HG03442 (cell line): ENCODE results near the gene KRTAP10-4.
"Not testable (repeated sequence)": the region's sequence is repeated elsewhere in the genome, so short reads cannot be mapped to it uniquely, and the experiment has no call there.

ENCODE experiments used
- ATAC-seq: cut with Tn5 transposase; IDR thresholded peaks from one replicate; pipeline ENCODE4 v1.9.1; 2021; ENCODE audit warnings: mild to moderate bottlenecking, moderate library complexity; ENCODE audit not compliant: unreplicated experiment

Gene KRTAP10-4

DNA sequence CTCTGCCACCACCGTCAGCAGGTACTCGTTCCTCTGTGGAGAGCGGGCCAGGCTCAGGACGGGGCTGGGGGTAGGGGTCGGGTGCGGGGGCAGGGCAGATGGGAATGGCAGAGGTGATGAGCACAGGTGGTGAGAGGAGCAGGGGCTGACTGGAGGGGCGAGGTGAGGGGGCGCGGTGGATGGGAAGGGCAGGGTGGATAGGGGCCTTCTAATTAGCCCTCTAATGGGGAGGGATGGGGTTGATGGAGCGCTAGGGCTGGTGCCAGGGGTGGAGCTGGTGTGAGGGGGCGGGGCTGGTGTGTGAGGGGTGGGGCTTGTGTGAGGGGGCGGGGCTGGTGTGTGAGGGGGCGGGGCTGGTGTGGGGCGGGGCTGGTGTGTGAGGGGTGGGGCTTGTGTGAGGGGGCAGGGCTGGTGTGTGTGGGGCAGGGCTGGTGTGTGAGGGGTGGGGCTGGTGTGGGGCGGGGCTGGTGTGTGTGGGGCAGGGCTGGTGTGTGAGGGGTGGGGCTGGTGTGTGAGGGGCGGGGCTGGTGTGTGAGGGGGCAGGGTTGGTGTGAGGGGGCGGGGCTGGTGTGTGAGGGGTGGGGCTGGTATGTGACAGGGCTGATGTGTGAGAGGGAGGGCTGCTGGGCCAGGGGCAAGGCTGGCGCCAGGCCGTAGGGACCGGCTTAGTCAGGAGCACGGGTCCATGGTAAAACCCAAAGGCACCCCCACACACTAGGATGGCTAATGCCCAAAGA lies 39.5 kb upstream of the KRTAP10-4 start:
- no peak for ATAC-seq

DNA sequence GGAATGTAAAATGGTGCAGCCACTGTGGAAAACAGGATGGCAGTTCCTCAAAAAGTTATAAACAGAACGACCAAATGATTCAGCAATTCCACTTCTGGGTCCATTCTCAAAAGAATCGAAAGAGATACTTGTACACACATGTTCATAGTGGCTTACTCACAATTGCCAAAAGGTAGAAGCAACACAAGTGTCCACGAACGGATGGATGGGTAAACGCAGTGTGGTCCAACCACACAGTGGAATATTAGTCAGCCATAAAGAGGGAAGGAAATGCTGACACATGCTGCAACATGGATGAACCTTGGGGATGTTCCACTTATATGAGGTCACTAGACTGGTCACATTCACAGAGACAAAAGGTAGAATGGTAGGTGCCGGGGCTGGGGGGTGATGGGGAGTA lies 38.8 kb upstream of the KRTAP10-4 start:
- ATAC-seq: no peak

DNA sequence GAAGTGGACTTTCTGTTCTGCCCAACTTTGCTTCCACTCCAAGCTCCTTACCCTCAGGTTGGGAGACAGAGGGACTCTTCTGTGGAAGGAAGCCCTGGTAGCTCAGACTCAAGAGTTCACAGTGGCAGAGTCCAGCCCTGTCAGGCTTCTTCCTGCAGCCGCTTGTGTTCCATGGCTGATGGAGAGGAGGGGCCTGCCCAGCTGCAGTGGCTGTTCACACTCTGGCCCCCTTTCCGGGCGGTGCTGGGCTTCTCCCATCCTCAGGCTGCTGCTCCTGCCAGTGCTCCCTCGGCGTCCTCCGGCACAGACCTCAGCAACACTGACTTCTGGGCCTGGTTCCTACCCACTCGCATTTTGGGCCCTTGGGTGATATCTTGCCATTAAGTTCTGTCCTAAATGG lies 37.6 kb upstream of the KRTAP10-4 start:
- no peak for ATAC-seq

DNA sequence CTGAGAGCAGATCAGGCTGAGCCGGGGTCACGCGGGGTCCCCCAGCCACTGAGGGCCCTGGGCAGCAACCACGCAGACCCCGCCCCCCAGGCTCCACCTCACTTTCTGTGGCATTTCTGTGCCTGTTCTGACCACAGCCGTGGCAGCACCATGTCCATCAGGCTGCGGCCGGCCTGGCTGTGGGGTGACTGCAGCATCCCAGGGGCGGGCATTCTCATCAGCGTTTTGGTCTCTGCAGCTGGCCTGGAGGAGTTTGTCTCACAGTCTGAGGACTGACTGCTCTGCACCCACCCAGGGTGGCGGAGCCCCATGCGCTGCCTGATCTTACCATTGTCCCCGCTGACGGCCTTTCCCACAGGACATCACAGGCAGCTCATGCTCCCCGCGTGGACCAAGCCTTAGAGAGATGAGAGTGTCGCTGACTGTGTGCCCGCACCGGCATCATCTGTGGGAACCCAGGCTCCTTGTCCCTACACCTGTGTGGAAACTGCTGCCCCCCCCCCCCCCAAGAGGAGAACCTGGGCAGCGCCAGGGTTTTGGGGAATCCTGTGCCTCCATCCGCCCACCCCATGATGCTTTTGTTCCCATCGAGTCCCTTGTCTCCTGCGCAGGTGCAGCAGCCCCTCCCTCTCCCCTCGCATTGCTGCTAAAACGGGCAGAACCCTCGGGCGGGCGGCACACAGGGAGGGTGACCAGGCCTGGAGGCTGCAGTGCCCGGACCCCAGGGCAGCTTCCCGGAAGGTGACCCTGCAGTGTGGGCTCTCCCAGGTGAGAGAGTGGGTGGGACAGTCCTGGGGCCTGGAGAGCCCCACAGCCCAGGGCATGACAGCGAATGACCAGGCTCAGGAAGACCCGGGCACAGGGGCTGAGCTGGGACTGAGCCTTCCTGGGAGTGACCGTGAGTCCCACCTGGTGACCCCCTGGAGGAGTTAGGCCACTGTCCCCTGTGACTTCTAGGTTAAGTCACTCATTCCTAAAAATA lies 35.3 kb upstream of the KRTAP10-4 start:
- ATAC-seq: no peak

DNA sequence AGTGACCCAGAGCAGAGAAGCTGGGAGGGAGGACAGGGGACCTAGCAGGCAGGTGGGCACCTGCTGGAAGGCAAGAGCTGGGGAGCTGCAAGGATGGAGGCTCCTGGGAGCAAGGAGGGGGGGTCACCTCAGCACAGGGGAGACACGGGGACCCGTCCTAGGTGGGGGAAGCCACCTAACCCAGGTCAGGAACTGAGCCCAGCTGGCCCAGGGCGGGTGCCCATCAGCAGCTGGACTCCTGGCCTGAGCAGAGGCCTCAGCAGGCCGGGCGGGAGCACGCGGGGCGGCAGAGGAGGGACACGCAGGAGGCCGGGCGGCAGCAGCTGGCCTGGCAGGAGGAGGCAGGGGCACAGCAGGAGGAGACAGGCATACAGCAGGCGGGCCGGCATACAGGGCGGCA lies 34.5 kb upstream of the KRTAP10-4 start:
- ATAC-seq: no peak

DNA sequence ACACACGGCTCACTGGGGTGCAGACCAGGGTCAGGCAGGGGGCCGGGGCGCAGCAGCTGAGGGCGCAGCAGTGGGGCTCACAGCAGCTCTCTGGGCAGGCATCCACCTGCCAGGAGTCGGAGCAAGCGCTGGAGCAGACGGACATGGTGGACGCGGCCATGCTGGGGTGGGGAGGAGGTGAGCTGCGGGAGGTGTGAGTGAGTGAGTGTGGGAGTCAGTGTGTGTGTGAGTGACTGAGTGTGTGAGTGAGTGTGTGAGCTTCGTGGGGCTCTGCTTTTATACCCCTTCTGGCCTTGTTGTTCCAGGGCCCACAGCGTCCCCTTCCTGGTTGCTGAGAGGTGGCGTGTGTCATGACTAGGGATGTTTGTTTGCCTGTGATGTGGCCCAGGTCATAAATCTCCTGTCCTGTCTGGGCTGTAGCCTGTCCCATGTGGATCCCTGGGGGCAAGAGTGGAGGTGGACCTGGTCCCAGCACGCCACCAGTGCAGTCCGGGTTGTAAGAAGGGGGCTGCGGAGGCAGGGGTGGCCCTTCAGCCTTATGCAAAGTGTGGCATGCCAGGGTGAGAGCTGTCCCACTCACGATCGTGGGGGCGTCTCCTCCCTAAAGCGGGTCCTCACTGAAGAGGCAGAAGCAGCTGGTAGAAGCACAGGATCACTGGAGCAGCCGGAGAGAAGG lies 33.4 kb upstream of the KRTAP10-4 start, which contains the start of gene KRTAP10-1:
Gene KRTAP10-1 (minus strand): TSS at position 205 of the 676 bp plus-strand sequence. CDS start 45 bp downstream, at position 160.
- ATAC-seq: no peak

DNA sequence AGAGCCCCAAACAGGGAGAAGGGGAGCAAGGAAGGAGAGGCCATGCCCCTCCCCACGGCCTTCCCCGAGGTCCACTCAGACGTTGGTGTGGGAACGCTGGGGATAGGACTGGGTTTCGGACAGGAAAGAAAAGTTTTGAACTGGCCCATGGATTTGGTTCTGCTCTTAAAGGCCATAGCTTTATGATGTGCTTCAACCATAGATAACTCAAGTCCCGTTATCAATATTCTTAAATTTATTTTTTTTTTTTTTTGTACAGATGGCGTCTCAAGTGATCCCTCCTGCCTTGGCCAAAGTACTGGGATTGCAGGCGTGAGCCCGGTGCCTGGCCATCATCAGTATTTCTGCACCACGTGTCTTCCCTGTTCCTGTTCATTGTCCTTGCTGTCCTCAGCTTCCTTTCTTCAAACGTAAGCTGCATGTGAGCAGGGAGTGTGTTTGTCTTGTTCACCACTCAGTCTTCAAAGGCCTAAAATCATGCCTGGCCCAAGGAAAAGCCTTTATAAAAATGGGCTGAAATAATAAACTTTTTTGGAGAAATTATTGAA lies 32.7 kb upstream of the KRTAP10-4 start:
- no peak for ATAC-seq

DNA sequence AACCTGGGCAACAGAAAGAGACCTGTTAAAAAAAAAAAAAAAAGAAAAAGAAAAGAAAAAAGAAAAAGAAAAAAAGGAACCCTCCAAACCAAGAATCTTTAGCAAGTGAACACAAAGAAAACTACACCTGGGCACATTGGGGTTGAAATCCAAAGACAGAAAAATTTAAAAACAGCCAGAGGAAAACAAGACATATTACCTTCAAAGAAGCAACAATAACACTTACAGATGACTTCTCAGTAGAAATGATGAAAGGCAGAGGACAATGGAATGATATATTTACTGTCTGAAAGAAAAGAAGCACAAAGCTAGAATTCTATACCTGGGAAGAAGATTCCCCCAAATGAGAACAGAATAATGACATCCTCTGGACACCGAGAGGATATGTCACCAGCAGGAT lies 30.8 kb upstream of the KRTAP10-4 start:
- no peak for ATAC-seq

DNA sequence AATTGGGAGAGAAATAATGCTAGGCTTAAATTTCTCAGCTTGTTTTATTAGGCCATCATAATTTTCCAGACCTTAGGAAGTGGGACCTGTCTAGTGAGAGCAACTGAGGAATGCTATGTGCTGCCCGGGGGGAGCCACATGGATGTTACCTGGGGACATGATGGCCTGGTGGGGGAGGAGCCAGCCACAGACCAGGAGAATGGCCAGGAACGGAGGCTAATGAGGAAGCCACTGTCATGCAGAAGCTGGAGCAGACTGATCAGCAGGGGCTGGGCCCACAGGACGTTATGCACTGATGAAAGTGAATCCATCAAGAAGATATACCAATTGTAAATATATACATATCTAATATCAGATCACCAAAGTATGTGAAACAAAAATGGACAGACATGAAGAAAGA lies 29.0 kb upstream of the KRTAP10-4 start:
- no peak for ATAC-seq

DNA sequence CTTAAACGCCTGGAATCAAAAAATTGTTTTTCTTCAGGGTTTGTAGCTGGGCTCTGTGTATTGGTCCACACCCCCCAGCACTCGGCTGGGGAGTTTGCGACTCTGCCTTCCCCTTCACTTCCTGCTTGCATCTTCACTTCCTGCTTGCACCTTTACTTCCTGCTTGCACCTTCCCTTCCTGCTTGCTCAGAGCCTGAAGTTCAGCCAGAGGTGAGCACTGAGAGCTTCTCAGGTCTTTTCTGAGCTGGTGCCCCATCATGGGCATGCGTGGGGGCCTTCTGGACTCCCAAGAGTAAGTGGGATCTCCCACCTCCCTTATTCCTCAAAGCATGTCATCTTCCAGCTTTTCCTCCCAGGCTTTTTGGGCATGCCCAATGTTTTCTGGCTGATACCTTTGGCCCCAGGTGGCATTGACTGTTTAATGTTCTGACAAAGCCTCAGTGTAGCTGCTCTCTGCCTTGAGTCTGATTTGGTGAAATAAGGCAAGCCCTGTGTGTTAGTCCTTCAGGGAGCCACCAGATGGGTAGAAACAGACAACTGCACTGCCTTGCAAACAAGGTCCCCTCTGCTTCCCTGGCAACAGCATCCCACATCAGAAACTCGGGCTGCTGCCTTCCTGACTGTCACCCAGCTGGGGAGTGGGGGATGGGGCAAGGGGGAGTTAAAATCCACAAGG lies 25.7 kb upstream of the KRTAP10-4 start:
- no peak for ATAC-seq

DNA sequence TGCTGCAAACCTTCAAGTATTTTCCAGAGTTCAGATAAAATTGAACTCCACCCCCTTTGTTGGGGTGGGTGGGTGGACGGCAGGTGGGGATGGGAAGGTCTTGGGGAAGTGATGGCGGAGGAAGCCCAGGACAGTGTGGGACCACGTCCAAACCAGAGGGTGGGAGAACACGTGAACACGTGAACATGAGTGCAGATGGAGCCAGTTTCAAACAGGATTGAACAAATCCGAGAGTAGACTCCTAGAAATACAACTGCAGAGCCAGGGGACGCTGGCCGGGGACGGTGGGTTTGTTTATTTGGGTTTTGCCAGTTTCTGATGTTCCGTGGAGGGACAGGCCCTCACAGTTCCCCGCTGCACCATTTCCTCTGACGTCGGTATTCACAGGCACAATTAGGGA lies 25.1 kb upstream of the KRTAP10-4 start:
- ATAC-seq: no peak

DNA sequence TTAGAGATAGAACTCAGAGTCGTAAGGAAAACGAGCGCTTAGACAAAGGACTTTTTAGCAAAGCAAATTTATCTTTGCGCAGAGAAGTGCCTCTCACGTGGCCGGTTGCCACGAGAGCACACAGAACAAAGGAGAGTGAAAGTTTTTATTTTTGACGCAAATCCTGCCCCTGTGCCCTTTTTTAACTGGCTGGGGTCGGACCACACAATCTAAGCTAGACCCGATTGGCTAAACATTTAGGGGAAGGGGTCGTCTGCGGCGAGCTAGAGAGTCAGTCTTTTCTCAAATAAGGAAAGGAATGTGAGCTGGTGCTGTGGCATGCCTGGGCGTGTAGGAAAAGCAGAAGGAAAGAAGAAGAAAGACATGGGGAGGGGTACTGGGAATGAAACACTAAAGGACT lies 24.6 kb upstream of the KRTAP10-4 start:
- no peak for ATAC-seq

DNA sequence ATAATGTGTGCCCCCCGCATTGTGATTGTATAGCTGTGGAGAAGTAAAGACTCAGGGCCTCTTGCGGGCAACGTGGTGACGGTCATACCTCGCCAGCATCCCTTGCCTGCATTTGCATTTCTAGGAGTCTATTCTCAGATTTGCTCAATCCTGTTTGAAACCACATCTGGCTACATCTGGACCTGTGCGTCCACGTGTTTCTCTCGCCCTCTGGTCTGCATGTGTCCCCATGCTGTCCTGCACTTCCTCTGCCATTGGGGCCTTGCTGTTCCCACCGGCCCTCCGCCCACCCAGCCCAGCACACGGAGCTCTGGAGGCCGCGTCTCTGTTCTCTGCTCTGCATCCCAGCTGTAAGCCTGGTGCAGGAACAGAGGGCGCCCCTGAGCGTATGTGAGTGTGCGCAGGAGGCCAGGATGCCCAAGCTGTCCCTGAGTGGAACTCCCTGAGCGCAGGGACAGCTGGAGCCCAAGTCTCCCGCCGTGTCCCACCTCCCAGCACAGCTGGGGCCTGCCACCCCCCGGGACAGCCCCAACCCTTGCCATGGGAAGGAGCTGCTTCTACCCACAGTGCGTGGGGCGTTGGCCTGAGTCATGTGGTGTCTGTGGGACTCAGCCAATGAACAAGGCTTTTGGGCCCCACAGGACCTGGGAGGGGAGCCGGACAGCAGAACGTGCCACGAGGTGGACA lies 23.9 kb upstream of the KRTAP10-4 start:
- ATAC-seq: no peak

DNA sequence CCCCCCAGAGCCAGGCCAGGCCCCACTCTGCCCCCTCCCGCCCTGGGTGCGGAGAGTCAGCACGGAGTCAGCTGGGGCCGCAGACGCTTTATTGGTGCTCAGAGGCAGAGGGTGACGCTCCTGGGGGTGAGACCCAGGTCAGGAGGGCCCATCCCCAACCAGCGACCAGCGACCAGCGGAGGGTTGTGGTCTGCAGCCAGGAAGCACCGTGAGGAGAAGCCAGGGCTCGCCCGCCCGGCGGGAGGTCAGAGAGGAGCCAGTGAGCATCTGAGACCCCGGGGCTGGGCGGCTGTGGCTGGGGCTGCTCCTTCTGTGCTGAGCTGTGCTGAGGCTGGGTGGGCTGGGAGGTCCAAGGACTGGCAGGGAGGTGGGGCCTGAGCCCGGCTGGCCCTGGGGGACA lies 23.2 kb upstream of the KRTAP10-4 start:
- not testable (repeated sequence) for ATAC-seq

DNA sequence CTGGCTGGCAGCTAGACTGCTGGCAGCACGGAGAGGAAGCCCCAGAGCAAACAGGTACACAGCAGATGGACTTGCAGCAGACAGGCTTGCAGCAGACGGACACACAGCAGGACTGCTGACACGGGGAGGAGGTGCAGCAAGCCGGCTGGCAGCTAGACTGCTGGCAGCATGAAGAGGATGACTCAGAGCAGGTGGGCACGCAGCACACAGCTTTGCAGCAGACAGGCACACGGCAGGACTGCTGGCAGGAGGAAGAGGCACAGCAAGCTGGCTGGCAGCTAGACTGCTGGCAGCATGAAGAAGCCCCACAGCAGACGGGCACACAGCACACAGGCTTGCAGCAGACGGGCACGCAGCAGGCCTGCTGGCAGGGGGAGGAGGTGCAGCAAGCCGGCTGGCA lies 22.7 kb upstream of the KRTAP10-4 start:
- ATAC-seq: no peak

DNA sequence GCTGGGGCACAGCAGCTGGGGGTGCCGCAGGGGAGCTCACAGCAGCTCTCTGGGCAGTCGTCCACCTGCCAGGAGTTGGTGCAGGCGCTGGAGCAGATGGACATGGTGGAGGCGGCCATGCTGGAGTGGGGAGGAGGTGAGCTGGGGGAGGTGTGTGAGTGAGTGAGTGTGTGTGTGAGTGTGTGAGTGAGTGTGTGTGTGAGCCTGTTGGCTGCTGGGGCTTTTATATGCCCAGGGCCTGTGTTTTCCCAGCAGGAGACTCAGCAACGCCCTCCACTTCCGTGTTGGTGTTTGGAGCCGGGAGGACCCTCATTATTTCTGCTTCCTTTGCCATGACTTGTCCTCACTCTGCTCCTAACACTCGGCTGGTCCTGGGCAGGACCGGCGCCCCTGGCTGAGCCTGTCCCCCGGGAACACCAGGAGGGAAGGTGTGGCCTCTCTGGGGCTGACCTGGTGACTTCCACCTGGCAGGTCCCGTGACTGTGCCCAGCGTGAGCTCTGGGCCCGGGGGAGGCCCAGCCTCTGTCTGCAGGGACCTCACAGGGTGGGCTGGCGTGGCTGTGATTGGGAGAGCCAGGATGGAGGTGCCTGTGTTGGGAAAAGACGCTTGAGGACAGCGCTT lies 22.1 kb upstream of the KRTAP10-4 start, which contains the start of gene KRTAP10-2:
Gene KRTAP10-2 (minus strand): TSS at position 166 of the 622 bp plus-strand sequence. CDS start 47 bp downstream, at position 119.
- no peak for ATAC-seq

DNA sequence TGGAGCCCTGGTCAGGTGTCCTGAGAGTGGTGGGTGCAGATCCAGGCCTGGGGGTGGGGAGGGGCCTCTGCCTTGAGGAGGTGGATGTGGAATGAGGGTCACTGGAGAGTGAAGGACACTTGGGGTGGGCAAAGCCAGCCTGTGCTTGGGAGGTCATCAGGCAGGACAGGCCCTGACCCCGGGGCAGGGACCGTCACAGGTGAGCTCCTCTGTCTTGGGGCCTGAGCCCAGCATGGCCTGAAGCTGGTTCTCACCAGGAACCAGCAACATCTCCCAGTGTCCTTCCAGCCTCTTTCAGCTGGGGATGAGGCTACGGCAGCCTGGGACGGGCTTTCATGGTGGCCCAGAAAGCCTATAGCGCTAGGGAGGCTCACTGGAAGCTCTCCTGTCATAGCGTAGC lies 21.4 kb upstream of the KRTAP10-4 start:
- ATAC-seq: no peak

DNA sequence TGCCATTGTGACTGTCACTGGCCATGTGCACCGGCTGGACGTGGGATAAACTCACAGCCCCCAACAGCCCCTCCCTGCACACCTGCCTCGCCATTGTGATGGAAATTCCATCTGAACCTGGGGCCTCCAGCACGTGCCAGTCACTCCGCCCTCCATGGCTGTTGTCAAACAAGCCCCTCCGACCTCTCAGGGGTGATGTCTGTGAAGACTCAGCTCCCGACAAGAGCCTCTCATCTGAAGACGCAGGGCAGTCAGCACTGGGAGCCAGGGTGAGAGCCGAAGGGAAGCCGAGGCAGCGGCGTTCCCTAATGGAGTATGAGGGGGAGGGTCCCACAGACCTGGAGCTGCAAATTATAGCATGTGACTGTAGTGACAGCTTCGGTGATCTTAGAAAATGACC lies 20.8 kb upstream of the KRTAP10-4 start:
- no peak for ATAC-seq

DNA sequence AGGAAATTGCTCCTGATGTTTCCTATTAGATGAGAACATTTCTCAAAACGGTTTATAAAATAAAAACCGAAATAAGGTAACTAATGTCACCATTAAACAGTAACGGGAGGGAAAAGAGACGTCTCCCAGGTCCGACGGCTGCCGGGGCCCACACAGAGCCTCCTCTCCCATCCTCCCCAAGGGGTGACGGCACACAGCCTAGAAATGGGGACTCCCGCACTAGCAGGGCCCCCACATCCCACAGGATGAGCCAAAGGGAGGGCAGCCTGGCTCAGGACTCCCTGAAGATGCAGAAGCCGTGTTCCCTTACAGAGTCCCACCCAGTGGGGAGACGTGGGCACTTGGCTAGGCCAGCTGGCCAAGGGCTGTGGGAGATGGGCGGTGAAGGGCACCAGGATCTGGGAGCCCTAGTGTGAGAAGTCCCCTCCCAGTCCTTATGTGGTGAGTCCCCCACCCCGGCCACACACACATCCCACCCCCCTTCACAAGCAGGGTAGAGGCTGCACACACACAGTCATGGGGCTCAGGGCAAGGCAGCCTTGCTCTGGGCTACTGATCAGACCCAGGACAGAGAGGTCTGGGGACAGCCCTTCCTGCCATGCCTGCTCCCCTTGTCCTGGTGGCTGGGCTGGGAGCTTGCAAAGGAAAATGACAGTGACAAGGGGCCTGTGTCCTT lies 18.2 kb upstream of the KRTAP10-4 start:
- no peak for ATAC-seq
